ENCODE data around the gene HHIPL1.

- TF ChIP-seq CTCF (IDR thresholded peaks at IDR 0.05), result no peak
- no peak for TF ChIP-seq POLR2A (IDR thresholded peaks at IDR 0.05)
- no peak for TF ChIP-seq EP300 (IDR thresholded peaks at IDR 0.05)
These were observed 52.0 kb downstream of the HHIPL1 start for GRCh38 chr14:99696929-99697328.
